Right lobe of liver (tissue), 6 donors: ENCODE data around the gene NENF. TPM values are rescaled to one million over a fixed set of nuclear protein-coding genes. Genes with fewer than 3 reads are reported as not detected.

Source experiments
- ATAC-seq, 4 donors: fragments of 200-7000 bp; cut with Tn5 transposase; one replicate each; pipeline ENCODE4 v1.9.1; 2020; ENCODE audit warnings: mild to moderate bottlenecking in 4 of 4, moderate library complexity in 4 of 4
- DNase-seq, 3 donors: peaks; one replicate each; pipeline ENCODE4 v3.0.0-alpha.2; 2020
- H3K27ac ChIP-seq, 3 donors: fragments of 200-600 bp; one replicate each; pipeline ENCODE4 v1.8.0; 2022
- H3K27me3 ChIP-seq, 2 donors: fragments of 200-600 bp; one replicate each; pipeline ENCODE4 v1.8.0; 2022
- H3K36me3 ChIP-seq, 4 donors: fragments of 200-600 bp; sonication (generic) in 1 of 4; one replicate each; pipeline versions ENCODE4 v1.5.1 to v1.8.0; 2017 to 2022; ENCODE audit warnings: control low read depth in 1 of 4
- H3K4me1 ChIP-seq, 4 donors: fragments of 200-600 bp; sonication (generic) in 1 of 4; one replicate each; pipeline versions ENCODE4 v1.5.1 to v1.8.0; 2017 to 2022; ENCODE audit warnings: control low read depth in 1 of 4
- H3K4me3 ChIP-seq, 3 donors: fragments of 200-600 bp; one replicate each; pipeline ENCODE4 v1.8.0; 2022
- H3K9me3 ChIP-seq, 4 donors: fragments of 200-600 bp; sonication (generic) in 1 of 4; one replicate each; pipeline versions ENCODE4 v1.5.1 to v1.8.0; 2017 to 2022; ENCODE audit warnings: control low read depth in 1 of 4
- POLR2A ChIP-seq: fragments of 450-650 bp; IDR thresholded peaks from one replicate; pipeline ENCODE4 v1.6.1; 2017; ENCODE audit warnings: antibody characterized with exemption, mild to moderate bottlenecking
- WGBS: methylation state at CpG from one replicate; pipeline ENCODE4 v1.1.6; 2018; ENCODE audit warnings: low coverage, low lambda C conversion rate; ENCODE audit not compliant: insufficient coverage; ENCODE audit errors: missing lambda C conversion rate; 5-methylcytosine and 5-hydroxymethylcytosine counted together
- intact Hi-C, 2 donors: fragments of 100-400 bp; cut with DNase I; formaldehyde crosslinking; loops; one replicate each; pipeline versions ENCODE4 v1.11.2 to v1.14.1; 2022
- total RNA-seq, 6 experiments: library from RNA; depleted of rRNA in 2 of 6; stranded (reverse); fragments of >200 nt in 2 of 6; fragmentation: NEBNext Ultra II Directional in 3 of 6; extraction: Animal tissue kit (Norgen Biotek cat#: 25700) in 3 of 6; gene quantifications; one replicate each; pipeline versions ENCODE4 v1.1.0 to v1.2.4, GENCODE V29; 2016 to 2023
- TF ChIP-seq, protein P1 (sequence below), 4 donors: fragments of 200-600 bp in 3 of 4; fragments of 450-650 bp in 1 of 4; IDR thresholded peaks; one replicate each; pipeline versions ENCODE4 v1.5.1 to v1.8.0; 2016 to 2022; ENCODE audit warnings: antibody characterized with exemption in 4 of 4, mild to moderate bottlenecking in 2 of 4
- donor health status: DM: no; HTN: yes; CAD: no.
- donor health status: DM: no; HTN: no; CAD: no.
- donor health status: DM: no; HTN: no; CAD: no.
- donor health status: DM: no; HTN: yes; CAD: no.
- donor health status: DM: no; HTN: yes; CAD: no.

NENF gene
- total RNA-seq, 6 experiments from 2014 or later: 23.0 to 49.0 (median 27.9) TPM

DNA sequence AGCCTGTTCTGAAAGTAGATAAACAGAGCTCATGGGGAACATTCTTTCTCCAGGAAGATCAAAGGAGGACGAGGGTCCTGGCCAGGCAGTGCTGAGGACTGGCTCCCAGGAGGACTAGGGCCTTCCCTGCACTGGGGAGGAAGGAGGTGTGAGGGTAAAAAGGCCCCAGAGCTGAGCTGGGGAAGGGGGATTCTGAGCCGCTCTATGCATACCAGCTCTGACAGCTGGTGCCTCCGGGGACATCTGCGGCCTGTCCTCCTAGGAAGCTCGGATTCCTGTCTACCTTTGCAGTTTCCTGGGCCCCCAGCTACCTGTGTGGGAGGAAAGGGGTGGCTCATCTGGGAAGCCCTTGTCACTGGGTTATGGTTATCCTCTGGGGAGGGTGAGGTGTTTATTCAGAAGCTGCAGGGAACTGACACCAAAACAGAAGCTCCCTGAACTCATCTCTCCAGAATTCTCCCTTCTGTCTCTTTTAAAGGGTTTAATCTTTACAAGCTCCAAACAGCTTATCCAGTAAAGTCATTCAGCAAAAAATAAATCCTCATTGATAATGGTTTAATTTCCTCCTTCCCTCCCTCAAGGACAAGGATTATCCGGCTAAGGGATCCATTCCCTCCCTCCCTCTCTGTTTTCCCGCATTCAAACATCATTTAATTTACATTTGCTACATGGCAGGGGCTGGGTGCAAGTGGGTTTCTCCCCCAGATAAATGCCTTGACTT lies 31.0 kb downstream of the NENF start:
- Histone ChIP-seq H3K36me3 (no peaks in the 10 kb centered on the region), H3K9me3 (no peaks in the 10 kb centered on the region), H3K4me3 (no peak overlapping the region), H3K27me3 (no peaks in the 10 kb centered on the region), H3K27ac (no peak overlapping the region), H3K4me1 (no peaks in the 10 kb centered on the region)
- no peak for TF ChIP-seq POLR2A
- TF ChIP-seq, protein P1, sequence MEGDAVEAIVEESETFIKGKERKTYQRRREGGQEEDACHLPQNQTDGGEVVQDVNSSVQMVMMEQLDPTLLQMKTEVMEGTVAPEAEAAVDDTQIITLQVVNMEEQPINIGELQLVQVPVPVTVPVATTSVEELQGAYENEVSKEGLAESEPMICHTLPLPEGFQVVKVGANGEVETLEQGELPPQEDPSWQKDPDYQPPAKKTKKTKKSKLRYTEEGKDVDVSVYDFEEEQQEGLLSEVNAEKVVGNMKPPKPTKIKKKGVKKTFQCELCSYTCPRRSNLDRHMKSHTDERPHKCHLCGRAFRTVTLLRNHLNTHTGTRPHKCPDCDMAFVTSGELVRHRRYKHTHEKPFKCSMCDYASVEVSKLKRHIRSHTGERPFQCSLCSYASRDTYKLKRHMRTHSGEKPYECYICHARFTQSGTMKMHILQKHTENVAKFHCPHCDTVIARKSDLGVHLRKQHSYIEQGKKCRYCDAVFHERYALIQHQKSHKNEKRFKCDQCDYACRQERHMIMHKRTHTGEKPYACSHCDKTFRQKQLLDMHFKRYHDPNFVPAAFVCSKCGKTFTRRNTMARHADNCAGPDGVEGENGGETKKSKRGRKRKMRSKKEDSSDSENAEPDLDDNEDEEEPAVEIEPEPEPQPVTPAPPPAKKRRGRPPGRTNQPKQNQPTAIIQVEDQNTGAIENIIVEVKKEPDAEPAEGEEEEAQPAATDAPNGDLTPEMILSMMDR (IDR thresholded peaks at IDR 0.05): no peak
- ATAC-seq (no peak), DNase-seq (peak in 1 of 3 donors; percentile 18)
- intact Hi-C loops: no loop called here
- 69% methylated on average over 2 of the region's 7 CpGs for WGBS

DNA sequence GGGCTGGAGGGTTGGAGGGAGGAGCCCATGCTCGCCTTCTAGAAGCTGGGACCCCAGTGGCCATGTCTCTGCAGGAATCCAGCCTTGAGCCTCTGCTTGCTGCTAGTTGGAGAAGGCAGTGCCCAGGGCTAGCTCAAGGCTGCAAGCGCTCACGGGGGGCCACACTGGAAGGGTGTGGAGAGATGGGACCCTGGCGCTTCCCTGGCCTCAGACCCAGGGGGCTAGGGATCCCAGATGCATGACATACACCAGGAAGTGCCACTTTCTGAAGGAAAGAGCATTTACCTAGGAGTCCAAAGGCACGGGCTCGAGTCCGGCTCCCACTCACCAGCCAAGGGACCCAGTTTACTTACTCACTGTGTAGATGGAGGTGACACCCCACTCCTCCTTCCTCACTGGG lies 32.6 kb downstream of the NENF start:
- H3K4me1 ChIP-seq: no peaks in the 10 kb centered on the region
- no peaks in the 10 kb centered on the region for H3K36me3 ChIP-seq
- 96% methylated on average over 5 of the region's 7 CpGs for WGBS
- TF ChIP-seq, protein P1 (IDR thresholded peaks at IDR 0.05): no peak
- no peak for TF ChIP-seq POLR2A
- no peak overlapping the region for H3K27ac ChIP-seq
- peak in 1 of 3 donors; percentile 31 for DNase-seq
- H3K27me3 ChIP-seq: no peaks in the 10 kb centered on the region
- H3K4me3 ChIP-seq: no peak overlapping the region
- intact Hi-C loops: no loop called here
- H3K9me3 ChIP-seq: no peaks in the 10 kb centered on the region
- no peak for ATAC-seq

DNA sequence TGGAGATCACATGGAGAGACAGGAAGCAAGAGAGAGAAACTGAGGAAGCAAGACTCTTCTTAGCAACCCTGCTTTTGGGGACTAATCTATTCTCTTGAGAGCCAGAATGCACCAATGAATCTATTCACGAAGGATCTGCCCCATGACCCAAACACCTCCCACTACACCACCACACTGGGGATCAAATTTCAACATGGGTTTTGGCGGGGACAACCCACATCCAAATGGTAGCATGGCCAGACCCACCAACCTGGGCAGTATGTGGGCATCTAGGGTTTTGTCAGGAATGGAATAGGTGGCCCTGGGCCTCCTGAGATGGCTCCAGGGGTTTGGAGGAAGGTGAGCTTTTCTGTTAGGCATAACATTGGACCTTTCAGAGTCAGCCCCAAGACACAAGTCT lies 33.7 kb downstream of the NENF start:
- intact Hi-C loops: no loop called here
- TF ChIP-seq, protein P1 (IDR thresholded peaks at IDR 0.05): no peak
- no peak for TF ChIP-seq POLR2A
- DNase-seq: peak in 1 of 3 donors; percentile 7
- Histone ChIP-seq H3K4me3 (no peak overlapping the region), H3K36me3 (no peaks in the 10 kb centered on the region), H3K27me3 (no peaks in the 10 kb centered on the region), H3K4me1 (no peaks in the 10 kb centered on the region), H3K27ac (no peak overlapping the region), H3K9me3 (no peaks in the 10 kb centered on the region)
- ATAC-seq: no peak
- no CpG with 5 or more reads among the region's 2 CpGs for WGBS

- H3K9me3 ChIP-seq: no peaks in the 10 kb centered on the region
- no peaks in the 10 kb centered on the region for H3K4me1 ChIP-seq
- no peak overlapping the region for H3K4me3 ChIP-seq
- no peaks in the 10 kb centered on the region for H3K27me3 ChIP-seq
- intact Hi-C loops: no loop called here
- TF ChIP-seq, protein P1 (IDR thresholded peaks at IDR 0.05): no peak
- no peak for TF ChIP-seq POLR2A
- H3K36me3 ChIP-seq: no peaks in the 10 kb centered on the region
- 69% methylated on average over 8 of the region's 11 CpGs for WGBS
- no peak overlapping the region for H3K27ac ChIP-seq
- ATAC-seq (no peak), DNase-seq (peak in 1 of 3 donors; percentile 13)
Observed at GRCh38 chr1:212466898-212467650, 34.4 kb downstream of the NENF start.
